GM12878 (cell line): ENCODE measurements around the gene ACTMAP. TPM values are rescaled to one million over a fixed set of nuclear protein-coding genes. Genes with fewer than 3 reads are reported as not detected.

Experiments
- ATAC-seq: fragments of 200-7000 bp; cut with Tn5 transposase; 3 replicates; pipeline ENCODE4 v1.9.1; 2020; ENCODE audit warnings: mild to moderate bottlenecking, moderate library complexity
- BruUV-seq: library from RNA; stranded (reverse); fragments of 400-500 nt; replicated peaks from 2 replicates; lab custom pipeline; 2021; lab: Mats Ljungman, UMichigan
- CTCF ChIA-PET: fragments of 300-600 bp; sonication (Branson Sonifier 250); formaldehyde crosslinking; extraction: SDS; loops from one replicate; lab custom pipeline; 2021; ENCODE audit warnings: inconsistent platforms; lab: Yijun Ruan, JAX
- POLR2A ChIA-PET: fragments of 350-600 bp; formaldehyde crosslinking; extraction: SDS; loops from one replicate; lab custom pipeline; 2021; ENCODE audit warnings: inconsistent platforms; lab: Charles Lee
- RAD21 ChIA-PET: fragments of 300-600 bp; sonication (Branson Sonifier 250); formaldehyde crosslinking; loops from one replicate; lab custom pipeline; 2023; ENCODE audit warnings: antibody characterized with exemption; ENCODE audit not compliant: unreplicated experiment; lab: Charles Lee
- SMC1A ChIA-PET: fragments of 300-600 bp; sonication (Branson Sonifier 250); formaldehyde crosslinking; loops from one replicate; lab custom pipeline; 2023; ENCODE audit not compliant: unreplicated experiment, uncharacterized antibody; lab: Charles Lee
- DNase-seq: peaks from one replicate; pipeline ENCODE4 v3.0.0-alpha.2; 2011; ENCODE audit warnings: low read depth, low spot score
- FAIRE-seq: peaks from 3 replicates; lab custom pipeline; 2011; peaks lifted over from hg19 to GRCh38; lab: Jason Lieb, UNC
- H2AFZ ChIP-seq: 2 replicates; pipeline ENCODE4 v1.6.0; 2011; ENCODE audit warnings: low read depth, low read length, control low read depth; ENCODE audit not compliant: control insufficient read depth
- H3K27ac ChIP-seq: 2 replicates; pipeline ENCODE4 v1.5.1; 2011; ENCODE audit warnings: control low read depth; ENCODE audit not compliant: control insufficient read depth, insufficient read depth
- H3K27me3 ChIP-seq, 2 experiments: replicated peaks in 1 of 2; 2 replicates each; pipeline versions ENCODE4 v1.6.0 to v1.6.1; 2011; ENCODE audit warnings: low read length in 1 of 2; ENCODE audit not compliant: control insufficient read depth in 2 of 2, insufficient read depth in 2 of 2
- H3K36me3 ChIP-seq, 2 experiments: 2 replicates each; pipeline ENCODE4 v1.5.1; 2011; ENCODE audit warnings: low read length in 1 of 2; ENCODE audit not compliant: control insufficient read depth in 2 of 2, insufficient read depth in 2 of 2
- H3K4me1 ChIP-seq: 2 replicates; pipeline ENCODE4 v1.6.1; 2011; ENCODE audit warnings: mild to moderate bottlenecking, low read length, moderate library complexity, mixed read lengths; ENCODE audit not compliant: control insufficient read depth, insufficient read depth
- H3K4me2 ChIP-seq: 2 replicates; pipeline ENCODE4 v1.6.0; 2011; ENCODE audit warnings: control low read depth; ENCODE audit not compliant: control insufficient read depth, insufficient read depth
- H3K4me3 ChIP-seq: fragments of 200-600 bp; sonication (generic); 2 replicates; pipeline ENCODE4 v1.5.1; 2016
- H3K79me2 ChIP-seq: 2 replicates; pipeline ENCODE4 v1.6.0; 2011; ENCODE audit warnings: low read length; ENCODE audit not compliant: control insufficient read depth, insufficient read depth
- H3K9ac ChIP-seq: 2 replicates; pipeline ENCODE4 v1.8.0; 2011; ENCODE audit warnings: low read length, control low read depth, mixed read lengths; ENCODE audit not compliant: control insufficient read depth, insufficient read depth
- H3K9me3 ChIP-seq: replicated peaks from 3 replicates; pipeline ENCODE4 v1.5.1; 2011; ENCODE audit warnings: mild to moderate bottlenecking, low read length; ENCODE audit not compliant: control insufficient read depth, insufficient read depth
- H4K20me1 ChIP-seq: 2 replicates; pipeline ENCODE4 v1.6.0; 2011; ENCODE audit not compliant: control insufficient read depth, insufficient read depth
- CTCF ChIP-seq, 3 experiments: IDR thresholded peaks in 2 of 3; conservative IDR thresholded peaks in 1 of 3; 2 replicates each; pipeline ENCODE4 v1.5.1; 2011; ENCODE audit warnings: low read depth in 3 of 3, low read length in 3 of 3, mild to moderate bottlenecking in 3 of 3, control low read depth in 2 of 3, moderate library complexity in 2 of 3, inconsistent platforms in 1 of 3, mixed read lengths in 1 of 3; ENCODE audit not compliant: control insufficient read depth in 2 of 3, insufficient read depth in 1 of 3; ENCODE audit errors: extremely low read depth in 1 of 3
- PKNOX1 ChIP-seq: fragments of 450-650 bp; IDR thresholded peaks from 2 replicates; pipeline ENCODE4 v1.6.1; 2016; ENCODE audit warnings: mild to moderate bottlenecking
- SMAD1 ChIP-seq: fragments of 450-650 bp; IDR thresholded peaks from 2 replicates; pipeline ENCODE4 v1.6.1; 2018; ENCODE audit warnings: mild to moderate bottlenecking, low read depth; ENCODE audit not compliant: partially characterized antibody
- ZBED1 ChIP-seq: IDR thresholded peaks from 2 replicates; pipeline ENCODE4 v1.6.1; 2016; ENCODE audit warnings: borderline replicate concordance
- ZBTB40 ChIP-seq: fragments of 450-650 bp; IDR thresholded peaks from 2 replicates; pipeline ENCODE4 v1.6.1; 2016; ENCODE audit warnings: mild to moderate bottlenecking, moderate library complexity, borderline replicate concordance
- WGBS: methylation state at CpG from one replicate; pipeline ENCODE4 v1.1.6; 2016; ENCODE audit warnings: low lambda C conversion rate; ENCODE audit not compliant: insufficient replicate concordance, insufficient coverage; ENCODE audit errors: missing lambda C conversion rate; 5-methylcytosine and 5-hydroxymethylcytosine counted together
- in situ Hi-C: fragments of 300-500 bp; cut with MboI; formaldehyde crosslinking; loops from 9 replicates; pipeline ENCODE4 v1.14.3; 2018; ENCODE audit warnings: mixed read lengths
- intact Hi-C: fragments of 100-400 bp; cut with micrococcal nuclease; formaldehyde crosslinking; loops from one replicate; pipeline ENCODE4 v1.14.2; 2022; ENCODE audit not compliant: unreplicated experiment
- polyA plus RNA-seq, 11 experiments: library from polyadenylated mRNA; depleted of rRNA in 4 of 11; unstranded in 6 of 11; stranded (reverse) in 5 of 11; fragments of >200 nt; fragmentation: Nextera tagmentation in 4 of 11; fragmentation: Illumina TruSeq in 1 of 11; extraction: Ambion mirVana in 4 of 11; extraction: Trizol in 1 of 11; gene quantifications; 1 replicate in 1 of 11; 2 replicates in 10 of 11; pipeline versions ENCODE4 v1.2.1 to v1.2.3, GENCODE V29; 2011 to 2016; ENCODE audit warnings: inconsistent platforms in 2 of 11, missing spikeins in 2 of 11, low read depth in 1 of 11
- total RNA-seq, 4 experiments: library from RNA; depleted of rRNA in 3 of 4; stranded (reverse); fragments of >200 nt in 3 of 4; fragmentation: Illumina TruSeq in 1 of 4; extraction: Trizol in 1 of 4; gene quantifications; 2 replicates each; pipeline versions ENCODE4 v1.2.1 to v1.2.3, GENCODE V29; 2013 to 2021

ACTMAP gene
- total and polyA plus RNA-seq, 10 of the 15 experiments (the other 5 are each of a cell fraction or from before 2014, with no cell fraction given), result 3.0 to 26.2 (median 11.1) TPM

DNA sequence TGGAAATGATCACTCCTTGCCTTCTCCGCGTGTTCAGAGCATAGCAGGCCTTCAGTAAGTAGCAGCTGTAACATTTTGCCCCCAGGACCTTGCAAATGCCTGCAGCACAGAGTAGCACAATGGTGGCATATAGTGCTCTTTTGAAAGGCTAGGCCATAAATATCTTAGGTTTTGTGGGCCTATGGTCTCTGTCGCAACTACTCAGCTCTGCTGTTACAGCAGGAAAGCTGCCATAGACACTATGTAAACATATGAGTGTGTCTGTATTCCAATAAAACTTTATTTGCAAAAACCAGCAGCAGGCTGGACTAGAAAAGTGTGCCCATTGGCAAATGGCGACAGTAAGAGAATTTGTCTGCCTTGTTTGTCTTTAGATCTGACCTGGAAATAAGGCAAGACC lies 24.0 kb downstream of the ACTMAP start:
- POLR2A ChIA-PET, result no interaction called here
- Histone ChIP-seq H3K4me3 (no peak overlapping the region), H3K4me1 (no peaks in the 10 kb centered on the region), H3K36me3 (peaks cover 0 to 3% of the 10 kb centered on the region in 2 experiments), H4K20me1 (no peaks in the 10 kb centered on the region), H2AFZ (no peak overlapping the region), H3K9me3 (no peaks in the 10 kb centered on the region), H3K27me3 (no peaks in the 10 kb centered on the region), H3K79me2 (no peaks in the 10 kb centered on the region), H3K9ac (no peak overlapping the region), H3K4me2 (no peak overlapping the region), H3K27ac (no peak overlapping the region)
- SMC1A ChIA-PET, result no interaction called here
- DNase-seq (no peak), ATAC-seq (no peak), FAIRE-seq (no peak)
- in situ Hi-C loops, result no loop called here
- CTCF ChIA-PET, result interaction anchor here (1.1 kb wide), 1 partner anchor 93 kb away, joined by 3 read pairs; no protein-coding TSS in a partner anchor
- 94% methylated on average over 4 of the region's 4 CpGs for WGBS
- intact Hi-C loops, result no loop called here
- BruUV-seq, result no TSS peak
- RAD21 ChIA-PET, result no interaction called here
- peak; percentile 40; the same call in 1 of the 2 replicates for TF ChIP-seq ZBTB40
- TF ChIP-seq SMAD1, result no peak
- no peak for TF ChIP-seq ZBED1
- no peak for TF ChIP-seq CTCF (IDR thresholded peaks at IDR 0.05 in 2 of 3, conservative IDR thresholded peaks at IDR 0.05 in 1 of 3; ENCODE audit: control insufficient read depth in 2 of 3, extremely low read depth in 1 of 3, insufficient read depth in 1 of 3, low read depth in 3 of 3, low read length in 3 of 3)
- no peak for TF ChIP-seq PKNOX1
